Vagina (tissue), 2 donors: ENCODE measurements around the gene PPP5C. TPM values are rescaled to one million over a fixed set of nuclear protein-coding genes. Genes with fewer than 3 reads are reported as not detected.

Source experiments
- DNase-seq, 2 donors: peaks; one replicate each; pipeline ENCODE4 v3.0.0-alpha.2; 2017; ENCODE audit errors: extremely low spot score in 2 of 2
- H3K27ac ChIP-seq: fragments of 200-600 bp; sonication (generic); one replicate; pipeline ENCODE4 v1.5.1; 2019
- H3K27me3 ChIP-seq: fragments of 200-600 bp; sonication (generic); one replicate; pipeline ENCODE4 v1.5.1; 2019
- H3K36me3 ChIP-seq, 2 donors: fragments of 200-600 bp; sonication (generic); one replicate each; pipeline ENCODE4 v1.5.1; 2017 to 2019
- H3K4me1 ChIP-seq: fragments of 200-600 bp; sonication (generic); one replicate; pipeline ENCODE4 v1.5.1; 2019
- H3K4me3 ChIP-seq, 2 donors: fragments of 200-600 bp; sonication (generic); 1 replicate in 1 of 2; 2 replicates in 1 of 2; pipeline ENCODE4 v1.5.1; 2016 to 2019
- H3K9me3 ChIP-seq: fragments of 200-600 bp; sonication (generic); one replicate; pipeline ENCODE4 v1.5.1; 2019
- CTCF ChIP-seq, 3 experiments: fragments of 450-650 bp in 2 of 3; fragments of 200-600 bp in 1 of 3; sonication (generic) in 1 of 3; IDR thresholded peaks; one replicate each; pipeline ENCODE4 v1.5.1; 2017 to 2019; ENCODE audit warnings: antibody characterized with exemption in 3 of 3, mild to moderate bottlenecking in 2 of 3, moderate library complexity in 2 of 3
- POLR2A ChIP-seq, 2 donors: fragments of 450-650 bp; IDR thresholded peaks; one replicate each; pipeline ENCODE4 v1.6.1; 2017; ENCODE audit warnings: antibody characterized with exemption in 2 of 2, mild to moderate bottlenecking in 2 of 2, moderate library complexity in 2 of 2
- POLR2AphosphoS5 ChIP-seq, 2 donors: sonication (generic); formaldehyde crosslinking; IDR thresholded peaks; one replicate each; pipeline ENCODE4 v1.9.0; 2017; ENCODE audit warnings: antibody characterized with exemption in 2 of 2, mild to moderate bottlenecking in 2 of 2, low read depth in 1 of 2; ENCODE audit not compliant: insufficient read depth in 1 of 2
- intact Hi-C: fragments of 100-400 bp; cut with DNase I; formaldehyde crosslinking; loops from one replicate; pipeline ENCODE4 v1.15.1; 2023
- total RNA-seq: library from RNA; depleted of rRNA; stranded (reverse); fragments of >200 nt; gene quantifications from one replicate; pipeline ENCODE4 v1.2.3, GENCODE V29; 2016

PPP5C gene
- total RNA-seq, 1 donor from 2014 or later, result 60.4 TPM

- no peaks in the 10 kb centered on the region for H3K9me3 ChIP-seq
- no peaks in the 10 kb centered on the region for H3K27me3 ChIP-seq
- no peak overlapping the region for H3K4me3 ChIP-seq
- H3K4me1 ChIP-seq, result peaks cover 3% of the 10 kb centered on the region
- TF ChIP-seq CTCF (IDR thresholded peaks at IDR 0.05) (no peak), POLR2AphosphoS5 (IDR thresholded peaks at IDR 0.05; ENCODE audit: insufficient read depth in 1 of 2, low read depth in 1 of 2) (no peak), POLR2A (IDR thresholded peaks at IDR 0.05) (no peak)
- intact Hi-C loops, result no loop called here
- DNase-seq, result no peak
- no peak overlapping the region for H3K27ac ChIP-seq
- H3K36me3 ChIP-seq, result peaks cover 0 to 79% of the 10 kb centered on the region in 2 donors
Measured at GRCh38 chr19:46386996-46387712, 40.3 kb downstream of the PPP5C start.

DNA sequence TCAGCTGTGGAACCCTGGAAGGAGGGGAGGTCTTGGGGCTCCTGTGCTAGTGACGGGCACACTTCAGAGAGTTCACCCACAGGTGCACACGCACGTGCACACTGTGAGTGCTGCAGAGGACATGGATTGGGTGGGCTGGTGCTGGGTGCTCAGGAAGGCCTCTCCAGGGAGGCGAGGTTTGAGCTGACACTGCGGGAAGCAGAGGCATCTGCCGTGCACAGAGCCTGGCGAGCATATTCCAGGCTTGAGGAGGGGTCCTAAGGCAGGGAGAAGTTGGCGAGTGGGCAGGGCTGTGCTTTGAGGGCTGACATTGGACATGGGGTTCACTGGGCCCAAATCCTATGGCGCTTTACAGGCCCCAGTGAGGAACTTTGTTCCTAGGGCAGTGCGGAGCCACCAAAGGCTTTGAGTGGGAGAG is 40.8 kb downstream of the PPP5C start:
- Histone ChIP-seq H3K27ac (no peak overlapping the region), H3K27me3 (no peaks in the 10 kb centered on the region), H3K4me3 (no peak overlapping the region), H3K4me1 (peaks cover 5% of the 10 kb centered on the region), H3K36me3 (peaks cover 0 to 73% of the 10 kb centered on the region in 2 donors), H3K9me3 (no peaks in the 10 kb centered on the region)
- DNase-seq, result no peak
- intact Hi-C loops, result no loop called here
- TF ChIP-seq POLR2A (IDR thresholded peaks at IDR 0.05) (no peak), POLR2AphosphoS5 (IDR thresholded peaks at IDR 0.05; ENCODE audit: insufficient read depth in 1 of 2, low read depth in 1 of 2) (no peak), CTCF (IDR thresholded peaks at IDR 0.05) (no peak)

DNA sequence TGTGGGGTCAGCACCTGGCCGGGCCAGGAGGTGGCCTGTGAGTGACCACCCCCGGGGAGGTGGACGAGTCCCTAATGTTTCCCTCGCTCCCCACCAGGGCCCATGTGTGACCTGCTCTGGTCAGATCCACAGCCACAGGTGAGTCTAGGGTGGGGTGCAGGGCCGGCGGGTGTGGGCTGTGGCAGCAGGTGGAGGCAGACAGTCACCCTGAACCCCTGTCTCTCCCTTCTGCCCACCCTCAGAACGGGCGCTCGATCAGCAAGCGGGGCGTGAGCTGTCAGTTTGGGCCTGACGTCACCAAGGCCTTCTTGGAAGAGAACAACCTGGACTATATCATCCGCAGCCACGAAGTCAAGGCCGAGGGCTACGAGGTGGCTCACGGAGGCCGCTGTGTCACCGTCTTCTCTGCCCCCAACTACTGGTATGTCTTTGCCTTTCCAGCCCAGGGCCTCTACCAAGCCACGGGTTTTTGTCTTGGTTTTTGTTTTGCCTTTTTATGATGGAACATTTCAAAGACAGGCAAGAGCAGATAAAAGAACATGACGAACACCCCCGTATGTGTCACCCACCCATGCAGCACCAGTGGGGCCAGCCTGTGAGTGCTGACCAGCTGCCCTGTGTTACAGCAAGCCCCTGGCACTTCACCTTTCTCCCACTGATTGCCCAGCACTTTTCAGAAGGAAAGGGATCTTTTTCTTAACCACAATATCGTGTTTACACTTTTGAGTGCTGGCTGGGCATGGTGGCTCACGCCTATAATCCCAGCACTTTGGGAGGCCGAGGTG is 41.6 kb downstream of the PPP5C start:
- DNase-seq, result no peak
- intact Hi-C loops, result no loop called here
- Histone ChIP-seq H3K4me1 (peaks cover 5% of the 10 kb centered on the region), H3K36me3 (peaks cover 0 to 66% of the 10 kb centered on the region in 2 donors), H3K4me3 (no peak overlapping the region), H3K27ac (no peak overlapping the region), H3K9me3 (no peaks in the 10 kb centered on the region), H3K27me3 (no peaks in the 10 kb centered on the region)
- TF ChIP-seq POLR2AphosphoS5 (IDR thresholded peaks at IDR 0.05; ENCODE audit: insufficient read depth in 1 of 2, low read depth in 1 of 2), result no peak

DNA sequence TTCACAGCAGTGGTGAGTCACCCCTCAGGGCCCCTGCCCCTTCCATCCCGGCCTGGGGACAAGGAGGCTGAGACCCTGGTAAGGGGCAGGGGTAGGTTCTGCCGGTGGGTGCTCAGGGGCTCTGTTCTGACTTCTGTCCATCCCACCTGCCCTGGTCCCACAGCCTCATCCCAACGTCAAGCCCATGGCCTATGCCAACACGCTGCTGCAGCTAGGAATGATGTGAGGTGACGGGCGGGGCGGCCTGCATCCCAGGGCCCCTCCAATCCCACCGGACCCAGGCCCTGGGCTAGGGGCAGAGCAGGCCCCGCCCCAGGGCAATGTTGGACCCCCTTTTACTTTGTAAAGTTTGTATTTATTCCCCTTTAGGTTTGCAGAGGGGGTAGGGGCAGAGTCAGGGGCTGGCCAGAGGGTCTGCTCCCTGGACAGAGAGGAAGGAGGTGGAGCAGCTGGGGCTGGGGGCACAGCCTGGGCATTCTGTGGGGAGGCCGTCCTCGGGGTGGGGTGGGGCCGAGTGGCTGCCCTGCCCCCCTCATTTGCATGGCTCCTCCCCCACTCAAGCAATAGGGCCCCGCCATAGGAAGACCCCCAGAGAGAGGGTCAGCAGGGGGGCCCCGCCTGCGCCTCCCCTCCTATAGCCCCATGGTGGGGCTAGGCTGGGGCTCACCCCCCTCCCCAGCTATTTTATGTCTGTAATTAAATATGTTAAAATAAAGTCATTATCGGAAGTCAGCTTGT is 43.4 kb downstream of the PPP5C start:
- no peak for TF ChIP-seq CTCF (IDR thresholded peaks at IDR 0.05)
- TF ChIP-seq POLR2A (IDR thresholded peaks at IDR 0.05), result no peak
- TF ChIP-seq POLR2AphosphoS5 (IDR thresholded peaks at IDR 0.05; ENCODE audit: insufficient read depth in 1 of 2, low read depth in 1 of 2), result no peak
- Histone ChIP-seq H3K36me3 (peaks cover 0 to 51% of the 10 kb centered on the region in 2 donors), H3K27ac (no peak overlapping the region), H3K27me3 (no peaks in the 10 kb centered on the region), H3K4me3 (no peak overlapping the region), H3K9me3 (no peaks in the 10 kb centered on the region), H3K4me1 (peaks cover 7% of the 10 kb centered on the region)
- intact Hi-C loops, result loop anchor here (5.0 kb wide), 1 partner anchor 108 kb away; no protein-coding TSS in a partner anchor
- DNase-seq, result no peak

DNA sequence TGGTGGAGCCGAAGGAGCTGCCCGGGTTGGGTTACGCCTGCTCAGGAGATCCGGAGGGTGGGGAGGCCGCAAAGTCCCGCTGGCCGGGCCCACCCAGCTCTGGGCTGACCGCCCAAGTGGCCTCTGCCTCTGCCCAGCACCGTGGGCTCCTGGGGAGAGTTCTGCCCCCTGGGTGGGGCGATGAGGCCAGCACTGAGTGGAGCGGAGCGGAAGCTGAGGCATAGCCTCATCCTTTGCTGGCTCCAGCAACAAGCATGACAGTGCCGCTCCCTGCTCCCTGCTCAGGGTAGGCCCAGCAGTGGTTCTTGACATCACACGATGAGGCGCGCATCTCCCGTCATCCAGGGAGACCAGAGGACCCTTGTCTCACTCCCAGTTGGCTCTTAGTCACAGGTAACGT is 44.0 kb downstream of the PPP5C start:
- TF ChIP-seq CTCF (IDR thresholded peaks at IDR 0.05), result no peak
- TF ChIP-seq POLR2A (IDR thresholded peaks at IDR 0.05), result no peak
- no peak for TF ChIP-seq POLR2AphosphoS5 (IDR thresholded peaks at IDR 0.05; ENCODE audit: insufficient read depth in 1 of 2, low read depth in 1 of 2)
- intact Hi-C loops, result loop anchor here (5.0 kb wide), 1 partner anchor 109 kb away; no protein-coding TSS in a partner anchor
- peaks cover 0 to 51% of the 10 kb centered on the region in 2 donors for H3K36me3 ChIP-seq
- DNase-seq, result no peak
- H3K27ac ChIP-seq, result no peak overlapping the region
- H3K4me1 ChIP-seq, result peaks cover 8% of the 10 kb centered on the region
- no peak overlapping the region for H3K4me3 ChIP-seq
- no peaks in the 10 kb centered on the region for H3K9me3 ChIP-seq
- no peaks in the 10 kb centered on the region for H3K27me3 ChIP-seq
